Measurements from ENCODE around the gene AMD1.

DNA sequence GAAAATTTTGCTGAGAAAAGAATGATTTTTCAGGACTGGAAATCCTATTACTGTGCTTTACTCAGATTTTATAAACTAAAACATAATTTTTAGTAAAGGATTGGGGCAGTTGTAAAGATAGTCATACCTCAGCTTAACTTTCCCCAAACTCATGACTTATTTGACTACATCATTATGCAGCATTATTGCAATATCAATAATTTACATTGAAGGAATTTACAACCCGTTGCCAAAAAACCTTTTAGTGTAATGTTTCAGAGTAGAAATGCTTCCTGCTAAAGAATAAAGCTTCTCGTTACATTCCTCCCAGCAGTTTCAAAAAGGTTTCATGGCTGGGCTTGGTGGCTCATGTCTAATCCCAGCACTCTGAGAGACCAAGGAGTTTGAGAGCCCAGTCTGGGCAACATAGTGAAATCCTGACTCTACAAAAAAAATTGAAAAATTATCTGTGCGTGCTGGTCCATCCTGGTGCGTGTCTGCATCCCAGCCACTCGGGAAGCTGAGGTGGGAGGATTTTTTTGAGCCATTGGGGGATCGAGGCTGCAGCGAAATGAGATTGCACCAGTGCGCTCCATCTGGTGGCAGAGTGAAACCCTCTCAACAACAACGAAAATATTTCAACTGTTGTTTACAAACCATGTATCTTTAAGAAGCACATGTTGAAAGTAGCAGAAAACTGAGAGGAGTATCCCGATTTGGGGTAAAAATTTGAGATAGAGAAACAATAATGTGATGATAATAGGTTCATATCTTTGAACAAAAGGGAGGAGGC is 4.4 kb downstream of the AMD1 start:
- TF ChIP-seq, protein P1, sequence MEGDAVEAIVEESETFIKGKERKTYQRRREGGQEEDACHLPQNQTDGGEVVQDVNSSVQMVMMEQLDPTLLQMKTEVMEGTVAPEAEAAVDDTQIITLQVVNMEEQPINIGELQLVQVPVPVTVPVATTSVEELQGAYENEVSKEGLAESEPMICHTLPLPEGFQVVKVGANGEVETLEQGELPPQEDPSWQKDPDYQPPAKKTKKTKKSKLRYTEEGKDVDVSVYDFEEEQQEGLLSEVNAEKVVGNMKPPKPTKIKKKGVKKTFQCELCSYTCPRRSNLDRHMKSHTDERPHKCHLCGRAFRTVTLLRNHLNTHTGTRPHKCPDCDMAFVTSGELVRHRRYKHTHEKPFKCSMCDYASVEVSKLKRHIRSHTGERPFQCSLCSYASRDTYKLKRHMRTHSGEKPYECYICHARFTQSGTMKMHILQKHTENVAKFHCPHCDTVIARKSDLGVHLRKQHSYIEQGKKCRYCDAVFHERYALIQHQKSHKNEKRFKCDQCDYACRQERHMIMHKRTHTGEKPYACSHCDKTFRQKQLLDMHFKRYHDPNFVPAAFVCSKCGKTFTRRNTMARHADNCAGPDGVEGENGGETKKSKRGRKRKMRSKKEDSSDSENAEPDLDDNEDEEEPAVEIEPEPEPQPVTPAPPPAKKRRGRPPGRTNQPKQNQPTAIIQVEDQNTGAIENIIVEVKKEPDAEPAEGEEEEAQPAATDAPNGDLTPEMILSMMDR (conservative IDR thresholded peaks at IDR 0.05 in 1 of 2, IDR thresholded peaks at IDR 0.05 in 1 of 2; ENCODE audit: extremely low read depth in 1 of 2, insufficient read depth in 1 of 2, low read depth in 1 of 2, low read length in 2 of 2): peak in 1 of 2 donors; percentile 27
- no peak for TF ChIP-seq EZH2 (IDR thresholded peaks at IDR 0.05; ENCODE audit: borderline replicate concordance, low read length)

Data from mammary epithelial cell (primary cell).